HG03039 (cell line): ENCODE results near the gene REC8.

Experiments used
- ATAC-seq: cut with Tn5 transposase; IDR thresholded peaks from one replicate; pipeline ENCODE4 v1.9.1; 2021; ENCODE audit warnings: mild to moderate bottlenecking, moderate library complexity; ENCODE audit not compliant: unreplicated experiment

The REC8 gene

DNA sequence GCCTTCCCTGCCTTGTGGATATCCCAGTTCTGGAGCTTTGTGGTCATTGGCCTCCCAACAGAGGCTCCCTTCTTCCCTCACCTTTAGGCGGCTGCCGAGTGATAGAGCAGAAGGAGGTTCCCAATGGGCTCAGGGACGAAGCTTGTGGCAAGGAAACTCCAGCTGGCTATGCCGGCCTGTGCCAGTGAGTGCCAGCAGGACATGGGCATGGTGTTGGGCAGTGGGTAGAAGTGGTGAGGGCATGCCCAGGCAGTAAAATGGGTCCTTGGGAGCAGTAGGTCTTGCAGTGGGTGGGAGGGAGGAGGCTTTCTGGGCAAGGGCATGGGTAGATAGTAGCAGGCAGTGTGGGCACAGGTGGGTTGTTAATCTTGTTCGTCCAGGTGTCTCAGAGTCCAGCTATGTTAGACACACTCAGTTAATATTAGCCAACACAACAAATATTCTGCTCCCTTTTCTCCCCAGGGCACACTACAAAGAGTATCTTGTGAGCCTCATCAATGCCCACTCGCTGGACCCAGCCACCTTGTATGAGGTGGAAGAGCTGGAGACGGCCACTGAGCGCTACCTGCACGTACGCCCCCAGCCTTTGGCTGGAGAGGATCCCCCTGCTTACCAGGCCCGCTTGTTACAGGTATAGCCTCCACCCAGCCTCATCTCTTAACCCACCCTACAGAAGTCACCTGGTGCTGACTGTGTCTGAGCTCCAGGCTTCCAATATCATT lies 11.9 kb upstream of the REC8 start:
- no peak for ATAC-seq

DNA sequence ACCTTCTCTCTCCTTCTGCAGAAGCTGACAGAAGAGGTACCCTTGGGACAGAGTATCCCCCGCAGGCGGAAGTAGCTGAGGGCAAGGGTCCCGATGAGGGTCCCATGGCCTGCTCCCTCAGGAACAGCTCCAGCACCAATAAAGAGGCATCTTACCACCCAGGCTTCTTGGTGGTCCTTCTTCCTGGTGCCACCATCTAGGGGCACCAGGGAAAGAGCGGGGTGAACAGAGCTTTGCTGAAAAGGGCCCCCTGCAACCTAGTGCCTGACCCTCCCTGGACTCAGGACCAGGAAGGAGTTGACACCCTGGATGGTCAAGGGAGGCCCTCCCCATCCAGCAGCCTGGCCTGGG lies 11.4 kb upstream of the REC8 start:
- no peak for ATAC-seq

DNA sequence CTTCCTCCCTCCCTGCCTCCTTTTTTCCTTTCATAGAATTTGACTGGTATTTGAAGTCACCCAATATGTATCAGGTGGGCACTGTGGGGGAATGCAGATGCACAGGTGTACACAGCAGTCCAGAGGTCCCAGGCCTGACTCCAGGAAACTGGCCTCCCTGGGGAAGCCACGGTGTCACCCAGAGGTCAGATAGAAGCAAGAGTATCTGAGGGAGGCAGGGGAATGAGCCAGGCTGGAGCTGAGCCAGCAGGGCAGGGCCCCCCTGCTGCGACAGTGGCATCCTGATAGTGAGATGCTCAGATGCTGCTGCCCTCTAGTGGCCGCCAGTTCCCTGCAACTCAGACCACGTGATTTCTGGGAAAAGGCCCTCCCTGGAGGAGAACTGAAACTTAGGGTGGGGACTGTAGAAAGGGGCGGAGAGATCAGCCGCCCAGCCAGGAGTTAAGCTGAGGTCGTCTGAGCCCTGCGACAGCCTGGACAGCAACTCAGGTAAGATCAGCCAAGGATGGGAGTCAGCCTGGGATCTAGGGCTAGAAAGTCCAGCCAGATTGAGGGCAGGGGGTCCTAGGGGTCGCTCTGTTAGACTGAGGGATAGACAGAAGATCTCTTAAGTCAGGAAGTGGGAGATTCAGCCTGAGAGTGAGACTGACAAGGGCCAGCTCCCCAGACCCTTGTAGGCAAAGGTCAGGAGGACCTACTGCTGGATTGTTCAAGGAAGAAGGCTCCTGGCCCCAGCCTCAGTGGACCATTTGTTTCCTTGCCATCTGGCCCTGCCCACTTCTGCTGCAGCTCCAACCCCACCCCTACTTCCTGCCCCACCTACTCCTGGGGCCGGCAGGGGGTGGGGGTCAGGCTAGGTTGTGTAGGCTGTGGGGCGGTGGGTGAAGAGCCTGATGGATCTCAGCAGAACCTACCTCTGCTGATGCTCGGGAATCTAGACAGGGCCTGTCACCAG lies 10.8 kb upstream of the REC8 start, which contains the start of gene IRF9:
Gene IRF9 (plus strand): TSS at position 416 of the 955 bp plus-strand sequence. CDS start 880 bp downstream, outside the sequence.
- ATAC-seq, result peak; percentile 68

DNA sequence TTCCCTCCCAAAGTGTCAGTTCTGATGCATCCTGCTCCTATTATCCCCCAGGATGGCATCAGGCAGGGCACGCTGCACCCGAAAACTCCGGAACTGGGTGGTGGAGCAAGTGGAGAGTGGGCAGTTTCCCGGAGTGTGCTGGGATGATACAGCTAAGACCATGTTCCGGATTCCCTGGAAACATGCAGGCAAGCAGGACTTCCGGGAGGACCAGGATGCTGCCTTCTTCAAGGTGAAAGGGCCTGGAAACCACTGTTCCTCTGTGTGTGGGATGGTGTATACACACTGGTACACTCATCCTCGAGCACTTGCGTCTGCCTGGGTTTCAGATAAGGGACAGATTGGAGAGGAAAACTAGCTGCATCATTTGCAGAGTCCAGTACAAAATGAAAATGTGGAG lies 9.8 kb upstream of the REC8 start:
- ATAC-seq, result no peak

DNA sequence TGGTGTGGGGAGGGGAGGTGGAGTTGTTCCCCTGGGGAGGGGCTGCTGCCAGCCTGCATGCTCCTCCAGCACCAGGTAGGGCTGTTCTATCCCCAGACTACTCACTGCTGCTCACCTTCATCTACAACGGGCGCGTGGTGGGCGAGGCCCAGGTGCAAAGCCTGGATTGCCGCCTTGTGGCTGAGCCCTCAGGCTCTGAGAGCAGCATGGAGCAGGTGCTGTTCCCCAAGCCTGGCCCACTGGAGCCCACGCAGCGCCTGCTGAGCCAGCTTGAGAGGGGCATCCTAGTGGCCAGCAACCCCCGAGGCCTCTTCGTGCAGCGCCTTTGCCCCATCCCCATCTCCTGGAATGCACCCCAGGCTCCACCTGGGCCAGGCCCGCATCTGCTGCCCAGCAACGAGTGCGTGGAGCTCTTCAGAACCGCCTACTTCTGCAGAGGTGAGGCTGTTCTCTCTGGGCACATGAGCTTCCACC lies 7.3 kb upstream of the REC8 start:
- ATAC-seq, result no peak

DNA sequence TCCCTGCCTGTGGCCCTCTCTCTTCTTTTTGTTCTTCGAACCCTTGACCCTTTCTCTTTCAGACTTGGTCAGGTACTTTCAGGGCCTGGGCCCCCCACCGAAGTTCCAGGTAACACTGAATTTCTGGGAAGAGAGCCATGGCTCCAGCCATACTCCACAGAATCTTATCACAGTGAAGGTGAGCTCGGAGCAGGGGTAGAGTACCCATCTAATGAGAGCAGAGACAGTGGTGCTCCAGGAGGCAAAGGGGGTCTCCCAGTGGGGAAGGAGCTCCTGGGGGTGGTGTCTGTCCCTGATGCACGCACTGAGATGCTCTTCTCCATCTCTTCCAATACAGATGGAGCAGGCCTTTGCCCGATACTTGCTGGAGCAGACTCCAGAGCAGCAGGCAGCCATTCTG lies 6.1 kb upstream of the REC8 start:
- ATAC-seq, result no peak

DNA sequence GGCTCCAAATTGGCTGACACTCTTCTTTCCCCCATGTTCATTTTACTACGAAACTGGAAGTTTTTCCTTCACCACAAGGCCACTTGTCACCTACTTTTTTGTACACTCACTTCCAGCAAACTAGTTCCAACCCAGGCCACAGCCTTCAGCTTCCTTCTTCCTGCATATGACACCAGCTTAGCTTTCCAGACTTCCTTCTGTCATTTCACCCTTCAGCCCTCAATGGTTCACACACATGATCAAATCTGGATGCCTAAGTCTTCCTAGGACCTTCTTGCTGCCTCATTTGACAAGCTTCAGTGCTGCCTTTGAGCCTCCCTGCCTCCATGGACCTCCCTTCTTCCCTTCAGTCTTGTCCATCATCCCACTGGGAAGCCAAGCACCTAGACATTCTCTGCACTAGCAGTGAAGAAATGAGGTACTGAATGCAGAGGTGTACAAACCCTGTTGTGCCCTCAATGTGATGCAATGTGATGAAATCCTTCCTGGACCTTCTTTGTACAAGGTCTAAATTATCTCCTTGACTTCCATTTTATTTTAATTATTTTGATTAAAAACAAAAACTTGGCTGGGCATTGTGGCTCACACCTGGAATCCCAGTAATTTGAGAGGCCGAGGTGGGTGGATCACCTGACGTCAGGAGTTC lies 4.3 kb upstream of the REC8 start:
- no peak for ATAC-seq

DNA sequence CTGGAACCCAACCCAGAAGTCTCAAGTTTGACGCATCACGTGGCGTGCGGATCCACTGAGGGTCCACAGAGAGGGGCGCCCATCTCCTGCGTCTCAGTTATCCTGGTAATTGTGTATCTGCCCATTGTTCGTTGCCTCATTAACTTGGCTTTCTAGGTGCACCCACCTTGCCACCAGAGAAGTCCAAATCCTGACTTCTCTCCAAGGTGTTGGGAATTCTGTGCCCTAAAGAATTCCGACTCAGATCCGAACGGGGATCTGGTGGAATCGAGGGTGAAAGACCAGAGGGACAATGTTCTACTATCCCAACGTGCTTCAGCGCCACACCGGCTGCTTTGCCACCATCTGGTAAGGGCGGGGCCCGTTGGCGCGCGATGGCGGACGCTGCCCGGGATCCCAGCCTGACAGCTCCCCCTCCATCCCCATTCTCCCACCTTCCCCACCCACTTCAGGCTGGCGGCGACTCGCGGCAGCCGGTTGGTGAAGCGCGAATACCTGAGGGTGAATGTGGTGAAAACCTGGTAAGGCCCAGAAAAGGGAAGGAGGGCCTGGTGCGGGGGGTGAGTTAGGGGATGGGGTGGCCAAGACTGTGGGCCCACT lies 481 bp downstream of the REC8 start:
- ATAC-seq, result no peak

DNA sequence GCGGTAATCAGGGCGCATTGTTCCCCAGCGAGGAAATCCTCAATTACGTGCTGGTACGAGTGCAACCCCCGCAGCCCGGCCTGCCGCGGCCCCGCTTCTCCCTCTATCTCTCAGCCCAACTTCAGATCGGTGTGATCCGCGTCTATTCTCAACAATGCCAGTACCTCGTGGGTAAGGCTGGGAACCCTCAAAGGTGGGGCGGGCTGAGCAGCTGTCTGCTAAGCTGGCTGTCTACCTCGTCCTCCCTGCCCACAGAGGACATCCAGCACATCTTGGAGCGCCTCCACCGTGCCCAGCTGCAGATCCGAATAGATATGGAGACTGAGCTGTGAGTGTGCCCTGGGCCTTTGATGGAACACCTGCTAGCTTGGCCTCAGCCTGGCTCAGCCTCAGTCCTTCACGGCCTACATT lies 996 bp downstream of the REC8 start:
- no peak for ATAC-seq

DNA sequence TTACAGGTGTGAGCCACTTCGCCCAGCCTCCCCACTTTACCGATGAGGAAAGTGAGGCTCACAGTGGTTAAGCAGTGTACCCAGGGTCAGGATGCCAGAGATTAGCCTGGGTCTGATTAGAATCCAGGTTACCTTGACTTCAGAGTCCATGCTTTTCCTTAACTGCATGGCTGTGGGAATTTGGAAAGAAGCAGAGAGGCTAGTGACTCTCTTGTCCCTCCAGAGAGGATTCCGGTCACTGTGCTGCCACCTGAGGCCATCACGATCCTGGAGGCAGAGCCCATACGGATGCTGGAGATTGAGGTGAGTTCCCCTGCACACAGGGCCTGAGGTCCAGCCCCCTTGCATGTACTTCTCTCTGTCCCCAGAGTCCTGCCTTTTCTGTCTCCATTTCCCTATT lies 4.7 kb downstream of the REC8 start:
- no peak for ATAC-seq

DNA sequence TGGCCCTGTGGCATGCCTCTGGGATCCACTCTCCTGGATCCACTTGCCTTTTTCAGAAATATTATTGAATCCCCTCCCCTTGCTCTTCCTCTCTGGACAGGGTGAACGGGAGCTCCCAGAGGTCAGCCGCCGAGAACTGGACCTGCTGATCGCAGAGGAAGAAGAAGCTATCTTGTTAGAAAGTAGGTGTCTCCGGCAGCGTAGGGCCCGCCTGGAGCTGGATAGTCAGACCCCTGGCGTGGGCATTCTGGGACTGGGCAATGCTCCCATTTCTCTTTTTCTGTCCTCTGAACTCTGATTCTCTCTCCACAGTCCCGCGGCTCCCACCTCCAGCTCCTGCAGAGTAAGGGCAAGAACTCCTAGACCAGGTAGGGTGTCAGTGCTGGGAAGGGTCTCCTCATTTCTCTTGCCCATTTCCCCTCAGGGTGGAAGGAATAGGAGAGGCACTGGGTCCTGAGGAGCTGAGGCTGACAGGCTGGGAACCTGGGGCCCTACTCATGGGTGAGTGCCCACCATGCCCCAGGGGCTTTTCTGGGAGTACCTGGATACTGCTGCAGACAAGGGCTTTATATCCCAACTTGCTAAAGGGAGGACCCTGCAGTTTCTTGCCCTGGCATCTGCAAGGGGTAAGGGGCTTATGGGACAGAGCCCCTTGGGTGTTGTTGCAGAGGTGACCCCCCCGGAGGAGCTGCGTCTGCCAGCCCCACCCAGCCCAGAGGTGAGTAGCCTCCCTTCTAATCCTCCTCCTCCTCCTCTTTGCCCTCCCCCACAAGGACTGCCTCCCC lies 5.4 kb downstream of the REC8 start:
- no peak for ATAC-seq

DNA sequence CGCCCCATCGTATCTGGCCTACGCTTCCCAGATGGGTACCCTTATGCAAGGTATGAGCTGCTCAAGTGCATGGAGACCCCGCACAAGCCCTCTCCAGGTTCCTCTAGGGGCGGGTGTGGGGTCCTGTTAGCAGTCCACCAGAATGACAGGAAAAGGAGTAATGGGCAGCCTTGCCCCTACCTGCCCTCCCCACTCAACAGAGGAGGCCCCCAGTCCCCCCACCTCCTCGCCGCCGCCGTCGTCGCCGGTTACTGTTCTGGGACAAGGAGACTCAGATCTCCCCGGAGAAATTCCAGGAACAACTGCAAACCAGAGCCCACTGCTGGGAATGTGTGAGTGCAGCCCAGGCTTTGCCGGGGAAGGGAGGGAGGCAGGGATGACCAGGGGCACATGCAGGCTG lies 6.0 kb downstream of the REC8 start:
- ATAC-seq, result no peak

DNA sequence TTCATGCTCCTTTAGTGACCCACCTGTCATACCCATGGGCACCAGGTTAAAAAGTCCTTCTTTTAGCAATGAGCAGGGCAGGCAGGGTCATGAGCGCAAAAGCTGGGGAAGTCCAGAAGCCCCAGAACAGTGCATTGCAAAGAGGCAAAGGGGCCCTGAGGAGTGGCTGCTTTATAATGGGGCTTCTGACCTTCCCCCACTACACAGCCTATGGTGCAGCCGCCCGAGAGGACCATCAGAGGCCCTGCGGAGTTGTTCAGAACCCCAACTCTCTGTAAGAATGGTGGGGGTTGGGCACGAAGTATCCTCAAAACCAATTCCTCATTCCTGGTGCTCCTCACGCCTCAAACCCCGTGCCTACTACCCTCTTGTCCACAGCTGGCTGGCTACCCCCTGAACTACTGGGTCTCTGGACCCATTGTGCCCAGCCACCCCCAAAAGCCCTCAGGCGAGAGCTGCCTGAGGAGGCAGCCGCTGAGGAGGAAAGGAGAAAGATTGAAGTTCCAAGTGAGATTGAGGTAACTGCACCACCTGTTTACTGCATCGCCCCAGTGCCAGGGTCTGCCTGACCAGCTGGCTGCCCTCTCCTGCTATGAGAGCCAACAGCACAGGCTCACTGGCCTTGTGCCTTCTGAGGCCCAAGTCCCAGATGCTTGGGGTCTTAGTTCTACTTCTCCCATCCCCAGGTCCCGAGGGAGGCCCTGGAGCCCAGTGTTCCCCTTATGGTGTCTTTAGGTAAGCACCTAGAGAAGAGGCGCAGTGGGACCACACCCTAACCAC lies 6.7 kb downstream of the REC8 start:
- no peak for ATAC-seq

DNA sequence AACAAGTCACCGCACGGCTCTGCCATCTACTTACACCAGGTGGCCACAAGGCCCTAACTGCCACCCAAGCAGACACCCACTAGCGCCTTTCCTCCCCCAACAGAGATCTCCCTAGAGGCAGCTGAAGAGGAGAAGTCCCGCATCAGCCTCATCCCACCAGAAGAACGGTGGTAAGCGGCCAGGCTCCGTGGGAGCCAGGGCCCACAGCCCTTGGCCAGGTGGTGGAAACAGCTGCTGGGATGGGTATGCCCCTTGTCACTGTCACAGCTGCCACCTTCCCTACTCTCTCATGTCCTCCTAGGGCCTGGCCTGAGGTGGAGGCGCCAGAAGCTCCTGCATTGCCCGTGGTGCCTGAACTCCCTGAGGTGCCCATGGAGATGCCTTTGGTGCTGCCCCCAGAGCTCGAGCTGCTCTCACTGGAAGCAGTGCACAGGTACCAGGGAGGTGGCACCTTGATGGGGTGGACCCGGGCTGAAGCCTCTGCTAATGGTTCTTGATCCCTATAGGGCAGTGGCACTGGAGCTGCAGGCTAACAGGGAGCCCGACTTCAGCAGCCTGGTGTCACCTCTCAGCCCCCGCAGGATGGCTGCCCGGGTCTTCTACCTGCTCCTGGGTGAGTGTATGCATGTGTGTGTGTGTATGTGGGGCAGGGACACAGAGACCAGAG lies 7.5 kb downstream of the REC8 start:
- no peak for ATAC-seq

DNA sequence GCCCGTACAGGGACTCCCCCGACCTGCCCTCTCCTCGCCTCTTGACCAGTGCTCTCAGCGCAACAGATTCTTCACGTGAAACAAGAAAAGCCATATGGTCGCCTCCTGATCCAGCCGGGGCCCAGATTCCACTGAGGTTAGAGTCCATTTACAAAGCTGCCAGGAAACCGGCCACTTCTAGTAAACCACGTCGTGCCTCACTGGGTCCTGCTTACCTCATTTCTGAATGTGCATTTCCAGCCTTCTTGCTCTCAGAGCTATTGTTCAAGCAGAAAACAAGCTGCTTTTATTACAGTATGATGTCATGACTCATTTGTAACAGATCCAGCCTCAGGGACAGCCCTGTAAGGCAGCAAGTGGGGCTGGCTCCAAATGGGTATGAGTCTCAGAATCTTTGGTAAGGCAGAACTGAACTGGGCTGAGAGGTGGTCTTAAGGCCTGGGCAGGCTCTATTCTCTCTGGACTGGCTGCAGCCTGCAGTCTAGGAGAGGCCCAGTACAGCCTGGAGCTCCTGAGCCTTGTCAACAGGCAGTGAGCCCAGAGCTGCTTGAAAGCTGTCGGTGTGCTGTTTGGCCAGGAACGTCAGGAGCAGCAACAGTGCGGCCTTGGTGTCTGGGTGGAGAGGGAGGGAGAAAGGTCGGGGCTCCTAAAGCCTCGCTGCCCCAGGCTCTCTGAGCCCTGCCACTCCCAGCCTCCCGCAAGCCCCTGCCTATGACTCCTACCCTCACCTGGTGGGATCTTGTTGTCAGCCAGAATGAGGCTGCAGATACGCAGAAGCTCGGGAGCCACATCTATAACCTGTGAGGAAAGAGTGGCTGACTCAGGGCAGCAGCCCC lies 8.3 kb downstream of the REC8 start:
- no peak for ATAC-seq

DNA sequence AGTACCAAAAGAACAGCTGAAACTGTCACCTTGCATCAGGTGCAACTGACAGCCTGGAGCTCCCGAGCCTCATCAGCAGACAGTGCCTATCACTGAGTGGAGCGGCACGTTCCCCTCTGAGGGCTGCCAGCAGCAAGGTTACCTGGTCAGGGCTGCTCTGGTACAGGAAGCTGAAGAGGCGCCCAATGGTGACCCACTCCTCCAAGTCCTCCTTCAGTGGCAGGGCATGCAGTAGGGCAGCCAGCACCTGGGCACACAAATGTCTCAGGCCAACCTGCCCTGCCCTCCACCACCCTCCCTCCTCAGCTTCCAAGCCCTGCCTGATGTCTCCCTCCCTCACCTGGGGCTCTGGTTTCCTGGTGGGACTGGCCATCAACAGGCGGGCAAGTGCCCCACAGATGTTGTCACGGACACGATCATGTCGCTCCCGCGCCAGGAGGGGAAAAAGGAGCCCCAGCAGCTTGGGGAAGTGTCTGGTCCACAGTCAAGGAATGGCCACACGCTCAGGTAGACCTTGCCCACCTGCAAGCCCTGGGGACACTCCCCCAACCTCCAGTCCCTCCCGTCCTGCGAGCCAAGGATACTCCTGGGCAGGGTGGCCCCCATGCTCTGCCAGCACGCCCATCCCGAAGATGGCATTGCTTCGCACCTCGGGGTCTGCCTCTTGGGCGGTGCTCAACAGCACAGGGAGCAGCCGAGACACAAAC lies 9.6 kb downstream of the REC8 start:
- ATAC-seq, result no peak

DNA sequence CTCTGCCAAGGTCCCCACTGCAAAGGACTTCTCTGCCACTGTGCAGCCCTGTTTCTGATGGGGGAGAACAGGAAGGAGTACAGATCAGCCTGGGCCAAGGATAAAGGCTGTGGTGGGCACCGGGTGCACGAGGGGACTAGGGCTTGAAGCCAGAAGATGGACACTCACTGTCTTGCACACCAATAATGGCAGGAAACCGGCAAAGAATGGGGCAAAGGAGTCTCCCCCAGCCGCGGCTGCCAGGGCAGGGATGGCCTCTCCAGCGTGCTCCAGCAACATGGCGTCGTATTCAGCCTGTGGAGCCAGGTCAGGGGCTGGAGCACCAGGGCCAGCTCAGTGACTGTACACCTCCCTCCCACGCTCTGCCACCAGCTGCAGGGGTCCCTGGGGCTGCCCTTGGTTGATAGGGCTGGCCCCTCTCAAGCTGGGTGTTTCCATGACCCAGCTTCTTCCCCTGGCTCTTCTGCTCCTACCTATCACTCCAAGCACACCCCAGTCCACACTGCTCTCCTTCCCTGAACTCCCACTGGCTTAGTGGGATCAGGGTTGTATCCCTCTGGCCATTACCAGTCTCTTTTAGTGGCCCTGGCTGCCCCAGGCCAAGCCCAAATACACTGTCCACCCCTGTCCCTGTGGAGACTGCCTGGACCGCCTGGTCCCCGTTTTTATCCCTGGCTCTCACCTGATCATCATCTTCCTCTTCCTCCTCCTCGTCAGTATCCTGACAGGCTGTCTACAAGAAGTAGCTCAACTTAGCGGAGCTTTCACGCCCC lies 10.4 kb downstream of the REC8 start:
- ATAC-seq, result no peak
